ENCODE measurements around the gene SDC3.
"Not testable (repeated sequence)": the region's sequence is repeated elsewhere in the genome, so short reads cannot be mapped to it uniquely, and the experiment has no call there.

SDC3 gene

GRCh38 chr1:30872033-30872947, 36.3 kb downstream of the SDC3 start:
- DNase-seq: no peak

GRCh38 chr1:30871276-30871871, 37.2 kb downstream of the SDC3 start:
- DNase-seq: no peak

GRCh38 chr1:30870656-30871055, 37.9 kb downstream of the SDC3 start:
- DNase-seq: no peak

- DNase-seq: no peak
Measured at GRCh38 chr1:30870035-30870434, 38.5 kb downstream of the SDC3 start.

- DNase-seq: no peak
Measured at GRCh38 chr1:30868833-30869435, 39.6 kb downstream of the SDC3 start.

GRCh38 chr1:30868057-30868456, 40.5 kb downstream of the SDC3 start:
- DNase-seq: not testable (repeated sequence)

GRCh38 chr1:30867537-30867936, 41.0 kb downstream of the SDC3 start:
- no peak for DNase-seq

GRCh38 chr1:30866594-30866993, 42.0 kb downstream of the SDC3 start:
- DNase-seq: no peak

GRCh38 chr1:30864681-30865080, 43.9 kb downstream of the SDC3 start:
- no peak for DNase-seq

GRCh38 chr1:30863858-30864604, 44.5 kb downstream of the SDC3 start:
- DNase-seq: no peak

GRCh38 chr1:30860320-30860652, 48.3 kb downstream of the SDC3 start:
- no peak for DNase-seq

GRCh38 chr1:30857964-30858363, 50.6 kb downstream of the SDC3 start:
- no peak for DNase-seq

- DNase-seq: no peak
Measured at GRCh38 chr1:30857062-30857461, 51.5 kb downstream of the SDC3 start.

GRCh38 chr1:30856260-30856790, 52.2 kb downstream of the SDC3 start:
- no peak for DNase-seq

- DNase-seq: no peak
Measured at GRCh38 chr1:30855686-30856259, 52.8 kb downstream of the SDC3 start.

- no peak for DNase-seq
Measured at GRCh38 chr1:30853350-30853749, 55.2 kb downstream of the SDC3 start.

- DNase-seq: no peak
Measured at GRCh38 chr1:30852026-30852425, 56.5 kb downstream of the SDC3 start.

- DNase-seq: no peak
Measured at GRCh38 chr1:30851286-30851685, 57.3 kb downstream of the SDC3 start.

- no peak for DNase-seq
Measured at GRCh38 chr1:30850607-30851006, 58.0 kb downstream of the SDC3 start.

- DNase-seq: no peak
Measured at GRCh38 chr1:30848130-30848529, 60.4 kb downstream of the SDC3 start.

GRCh38 chr1:30847358-30847972, 61.1 kb downstream of the SDC3 start:
- no peak for DNase-seq

- DNase-seq: no peak
Measured at GRCh38 chr1:30846587-30846986, 62.0 kb downstream of the SDC3 start.
